GM12878 (cell line): ENCODE data around the gene ZNF48. TPM values are rescaled to one million over a fixed set of nuclear protein-coding genes. Genes with fewer than 3 reads are reported as not detected.
A peak's percentile ranks its signal among the peaks of the same experiment; 100 is the strongest.

Experiments used
- ASH2L ChIP-seq: fragments of 300-600, 200-600 bp; sonication (generic); IDR thresholded peaks from 2 replicates; pipeline ENCODE4 v1.6.1; 2017; ENCODE audit warnings: low read depth, mild to moderate bottlenecking, borderline replicate concordance
- BMI1 ChIP-seq: fragments of 450-650 bp; IDR thresholded peaks from 2 replicates; pipeline ENCODE4 v1.6.1; 2016; ENCODE audit warnings: mild to moderate bottlenecking, moderate library complexity, borderline replicate concordance
- CBFB ChIP-seq: IDR thresholded peaks from 2 replicates; pipeline ENCODE4 v1.6.1; 2016; ENCODE audit warnings: antibody characterized with exemption, low read depth
- CBX5 ChIP-seq: sonication (generic); IDR thresholded peaks from 2 replicates; pipeline ENCODE4 v1.6.1; 2016; ENCODE audit warnings: low read depth, moderate library complexity, mild to moderate bottlenecking, inconsistent platforms
- CEBPZ ChIP-seq: fragments of 150-350 bp; IDR thresholded peaks from 2 replicates; pipeline ENCODE4 v1.6.1; 2016; ENCODE audit warnings: low read depth, low read length
- E2F4 ChIP-seq: IDR thresholded peaks from 2 replicates; pipeline ENCODE4 v1.6.1; 2012; ENCODE audit warnings: low read depth, low read length, improper control_type of control experiment
- EED ChIP-seq: sonication (generic); IDR thresholded peaks from 2 replicates; pipeline ENCODE4 v1.6.1; 2016; ENCODE audit warnings: antibody characterized with exemption, low read depth
- ELK1 ChIP-seq: IDR thresholded peaks from 2 replicates; pipeline ENCODE4 v1.6.1; 2012; ENCODE audit warnings: low read depth, low read length, improper control_type of control experiment
- FOXM1 ChIP-seq: IDR thresholded peaks from 2 replicates; pipeline ENCODE4 v1.6.1; 2012; ENCODE audit warnings: low read depth, mild to moderate bottlenecking, inconsistent platforms, low read length, moderate library complexity
- GABPA ChIP-seq: IDR thresholded peaks from 2 replicates; pipeline ENCODE4 v1.6.1; 2014; ENCODE audit warnings: antibody characterized with exemption, low read depth, mild to moderate bottlenecking, inconsistent platforms
- HDAC6 ChIP-seq: fragments of 200-600 bp; sonication (generic); IDR thresholded peaks from one replicate; pipeline ENCODE4 v1.8.0; 2017; ENCODE audit warnings: antibody characterized with exemption; ENCODE audit not compliant: unreplicated experiment
- IKZF2 ChIP-seq, 2 experiments: fragments of 450-650 bp; IDR thresholded peaks; 2 replicates each; pipeline ENCODE4 v1.6.1; 2017; ENCODE audit warnings: mild to moderate bottlenecking in 2 of 2, moderate library complexity in 2 of 2
- KAT2A ChIP-seq: conservative IDR thresholded peaks from 2 replicates; pipeline ENCODE4 v1.6.1; 2011; ENCODE audit warnings: low read depth, low read length; ENCODE audit not compliant: control insufficient read depth
- MLLT1 ChIP-seq: fragments of 450-650 bp; IDR thresholded peaks from 2 replicates; pipeline ENCODE4 v1.6.1; 2016; ENCODE audit warnings: mild to moderate bottlenecking
- POLR2AphosphoS2 ChIP-seq: IDR thresholded peaks from 2 replicates; pipeline ENCODE4 v1.6.1; 2011; ENCODE audit warnings: low read depth, mild to moderate bottlenecking, low read length, improper control_type of control experiment, moderate library complexity
- SPI1 ChIP-seq: IDR thresholded peaks from 2 replicates; pipeline ENCODE4 v1.6.1; 2011; ENCODE audit warnings: low read depth, mild to moderate bottlenecking, low read length, moderate library complexity, borderline replicate concordance; ENCODE audit not compliant: insufficient read depth
- STAT1 ChIP-seq: fragments of 450-650 bp; conservative IDR thresholded peaks from 2 replicates; pipeline ENCODE4 v1.6.1; 2014; ENCODE audit warnings: antibody characterized with exemption, mild to moderate bottlenecking
- SUPT20H ChIP-seq: IDR thresholded peaks from 2 replicates; pipeline ENCODE4 v1.6.1; 2011; ENCODE audit warnings: low read depth, mild to moderate bottlenecking, low read length, moderate library complexity, borderline replicate concordance; ENCODE audit not compliant: control insufficient read depth
- TAF1 ChIP-seq: IDR thresholded peaks from 2 replicates; pipeline ENCODE4 v1.6.1; 2011; ENCODE audit warnings: mild to moderate bottlenecking, low read depth, low read length, borderline replicate concordance
- USF1 ChIP-seq: IDR thresholded peaks from 2 replicates; pipeline ENCODE4 v1.6.1; 2011; ENCODE audit warnings: borderline replicate concordance, low read depth, mild to moderate bottlenecking, moderate library complexity, mixed read lengths, low read length; ENCODE audit not compliant: insufficient read depth; ENCODE audit errors: extremely low read length
- ZNF384 ChIP-seq: IDR thresholded peaks from 2 replicates; pipeline ENCODE4 v1.6.1; 2012; ENCODE audit warnings: low read depth, mild to moderate bottlenecking, low read length, improper control_type of control experiment, borderline replicate concordance
- ZSCAN29 ChIP-seq: fragments of 450-650 bp; IDR thresholded peaks from 2 replicates; pipeline ENCODE4 v1.6.1; 2017; ENCODE audit warnings: mild to moderate bottlenecking, moderate library complexity
- polyA plus RNA-seq, 11 experiments: library from polyadenylated mRNA; depleted of rRNA in 4 of 11; unstranded in 6 of 11; stranded (reverse) in 5 of 11; fragments of >200 nt; fragmentation: Nextera tagmentation in 4 of 11; fragmentation: Illumina TruSeq in 1 of 11; extraction: Ambion mirVana in 4 of 11; extraction: Trizol in 1 of 11; gene quantifications; 1 replicate in 1 of 11; 2 replicates in 10 of 11; pipeline versions ENCODE4 v1.2.1 to v1.2.3, GENCODE V29; 2011 to 2016; ENCODE audit warnings: inconsistent platforms in 2 of 11, missing spikeins in 2 of 11, low read depth in 1 of 11
- total RNA-seq, 4 experiments: library from RNA; depleted of rRNA in 3 of 4; stranded (reverse); fragments of >200 nt in 3 of 4; fragmentation: Illumina TruSeq in 1 of 4; extraction: Trizol in 1 of 4; gene quantifications; 2 replicates each; pipeline versions ENCODE4 v1.2.1 to v1.2.3, GENCODE V29; 2013 to 2021

Gene ZNF48
- total and polyA plus RNA-seq, 10 of the 15 experiments (the other 5 are each of a cell fraction or from before 2014, with no cell fraction given) = 0.14 to 12.0 (median 4.2) TPM

GRCh38 chr16:30429678-30430427 lies 34.6 kb downstream of the ZNF48 start, which contains the start of gene DCTPP1 (continued):
- TF ChIP-seq KAT2A = no peak
- TF ChIP-seq BMI1 = no peak
- peak; percentile 60 for TF ChIP-seq CBFB
- TF ChIP-seq STAT1 = no peak
- TF ChIP-seq ZNF384 = no peak
- TF ChIP-seq ASH2L = no peak
- TF ChIP-seq FOXM1 = peak; percentile 54; the same call in 1 of the 2 replicates
- peak; percentile 88 for TF ChIP-seq TAF1
- TF ChIP-seq CEBPZ = no peak
- no peak for TF ChIP-seq EED
- TF ChIP-seq MLLT1 = no peak
- no peak for TF ChIP-seq CBX5
- TF ChIP-seq HDAC6 = no peak
- TF ChIP-seq GABPA = 0 out of 2 replicates have a peak, but pooled peaks have one; percentile 15
- TF ChIP-seq SPI1 = no peak
- peak; percentile 45; the same call in 1 of the 2 replicates for TF ChIP-seq ELK1
- TF ChIP-seq SUPT20H = no peak
- no peak for TF ChIP-seq USF1
- TF ChIP-seq ZSCAN29 = no peak
- TF ChIP-seq E2F4 = no peak
- TF ChIP-seq POLR2AphosphoS2 = no peak
- TF ChIP-seq IKZF2 (IDR thresholded peaks at IDR 0.05) = peak; percentile 45 to 51; a peak in 3 of 4 replicates
